Esophagus muscularis mucosa (tissue), 4 donors: Measurements from ENCODE around the gene PRR27. TPM values are rescaled to one million over a fixed set of nuclear protein-coding genes. Genes with fewer than 3 reads are reported as not detected.

Source experiments
- DNase-seq: peaks from one replicate; pipeline ENCODE4 v3.0.0-alpha.2; 2017; ENCODE audit errors: extremely low spot score
- H3K27ac ChIP-seq, 4 donors: fragments of 200-600 bp; sonication (generic); replicated peaks in 1 of 4; 1 replicate in 3 of 4; 2 replicates in 1 of 4; pipeline ENCODE4 v1.5.1; 2016 to 2019; ENCODE audit warnings: mild to moderate bottlenecking in 1 of 4
- H3K27me3 ChIP-seq, 4 donors: fragments of 200-600 bp; sonication (generic); one replicate each; pipeline versions ENCODE4 v1.5.1 to v1.6.0; 2016 to 2019
- H3K36me3 ChIP-seq, 4 donors: fragments of 200-600 bp; sonication (generic); one replicate each; pipeline ENCODE4 v1.5.1; 2016 to 2019
- H3K4me1 ChIP-seq, 4 donors: fragments of 200-600 bp; sonication (generic); one replicate each; pipeline ENCODE4 v1.5.1; 2016 to 2019
- H3K4me3 ChIP-seq, 4 donors: fragments of 200-600 bp; sonication (generic); 1 replicate in 2 of 4; 2 replicates in 2 of 4; pipeline ENCODE4 v1.5.1; 2016 to 2019; ENCODE audit warnings: mild to moderate bottlenecking in 4 of 4, moderate library complexity in 1 of 4
- H3K9me3 ChIP-seq, 4 donors: fragments of 200-600 bp; sonication (generic); 1 replicate in 3 of 4; 2 replicates in 1 of 4; pipeline ENCODE4 v1.5.1; 2016 to 2019
- CTCF ChIP-seq, 3 experiments: fragments of 200-600 bp in 2 of 3; fragments of 450-650 bp in 1 of 3; sonication (generic) in 2 of 3; IDR thresholded peaks; one replicate each; pipeline ENCODE4 v1.5.1; 2017 to 2019; ENCODE audit warnings: antibody characterized with exemption in 3 of 3, mild to moderate bottlenecking in 2 of 3, moderate library complexity in 1 of 3
- EP300 ChIP-seq: sonication (generic); formaldehyde crosslinking; IDR thresholded peaks from one replicate; pipeline ENCODE4 v1.6.1; 2017; ENCODE audit warnings: antibody characterized with exemption
- POLR2A ChIP-seq: fragments of 450-650 bp; IDR thresholded peaks from one replicate; pipeline ENCODE4 v1.6.1; 2017; ENCODE audit warnings: antibody characterized with exemption, moderate library complexity, mild to moderate bottlenecking, low read depth
- POLR2AphosphoS5 ChIP-seq, 2 donors: sonication (generic); formaldehyde crosslinking; IDR thresholded peaks; one replicate each; pipeline ENCODE4 v1.6.1; 2017; ENCODE audit warnings: antibody characterized with exemption in 2 of 2
- WGBS: methylation state at CpG from one replicate; pipeline ENCODE4 v1.1.5; 2018; 5-methylcytosine and 5-hydroxymethylcytosine counted together
- intact Hi-C: fragments of 100-400 bp; cut with DNase I; formaldehyde crosslinking; loops from one replicate; pipeline ENCODE4 v1.15.1; 2023
- total RNA-seq, 4 donors: library from RNA; depleted of rRNA; stranded (reverse); fragments of >200 nt; gene quantifications; one replicate each; pipeline versions ENCODE4 v1.1.0 to v1.2.1, GENCODE V29; 2016

PRR27 gene
- total RNA-seq, 4 donors from 2014 or later = not detected

- Histone ChIP-seq H3K27ac (no peak overlapping the region), H3K27me3 (no peaks in the 10 kb centered on the region), H3K4me3 (no peak overlapping the region), H3K9me3 (no peaks in the 10 kb centered on the region), H3K4me1 (no peaks in the 10 kb centered on the region), H3K36me3 (no peaks in the 10 kb centered on the region)
- DNase-seq = no peak
- 47% methylated on average over 1 of the region's 1 CpG for WGBS
- TF ChIP-seq EP300 = no peak
- no peak for TF ChIP-seq POLR2A
- TF ChIP-seq CTCF (IDR thresholded peaks at IDR 0.05) = no peak
- TF ChIP-seq POLR2AphosphoS5 (IDR thresholded peaks at IDR 0.05) = no peak
- intact Hi-C loops = no loop called here
These were observed 37.6 kb downstream of the PRR27 start for GRCh38 chr4:70191647-70192046.

- no peaks in the 10 kb centered on the region for H3K4me1 ChIP-seq
- 82% methylated on average over 2 of the region's 2 CpGs for WGBS
- DNase-seq = no peak
- TF ChIP-seq EP300 (no peak), POLR2A (no peak), CTCF (IDR thresholded peaks at IDR 0.05) (no peak), POLR2AphosphoS5 (IDR thresholded peaks at IDR 0.05) (no peak)
- no peak overlapping the region for H3K27ac ChIP-seq
- H3K36me3 ChIP-seq = no peaks in the 10 kb centered on the region
- no peaks in the 10 kb centered on the region for H3K27me3 ChIP-seq
- intact Hi-C loops = no loop called here
- no peaks in the 10 kb centered on the region for H3K9me3 ChIP-seq
- H3K4me3 ChIP-seq = no peak overlapping the region
These were observed 38.9 kb downstream of the PRR27 start for GRCh38 chr4:70192895-70193294.

- TF ChIP-seq POLR2AphosphoS5 (IDR thresholded peaks at IDR 0.05) (no peak), CTCF (IDR thresholded peaks at IDR 0.05) (no peak), EP300 (no peak), POLR2A (no peak)
- no peaks in the 10 kb centered on the region for H3K9me3 ChIP-seq
- H3K27ac ChIP-seq = no peak within 1 kb of the TSS
- no peak within 1 kb of the TSS for H3K4me3 ChIP-seq
- intact Hi-C loops = no loop called here
- no peaks in the 10 kb centered on the region for H3K36me3 ChIP-seq
- 89% methylated on average over 1 of the region's 1 CpG for WGBS
- no peaks in the 10 kb centered on the region for H3K27me3 ChIP-seq
- no peak for DNase-seq
- H3K4me1 ChIP-seq = no peaks in the 10 kb centered on the region
These were observed 41.4 kb downstream of the PRR27 start, which contains the start of gene ODAM for GRCh38 chr4:70195425-70195824. Gene ODAM (plus strand): TSS chr4:70195725. CDS start chr4:70196544, 819 bp downstream.

GRCh38 chr4:70196857-70197256, 42.8 kb downstream of the PRR27 start:
- no peaks in the 10 kb centered on the region for H3K27me3 ChIP-seq
- no peaks in the 10 kb centered on the region for H3K4me1 ChIP-seq
- no peak overlapping the region for H3K4me3 ChIP-seq
- H3K27ac ChIP-seq = no peak overlapping the region
- H3K36me3 ChIP-seq = no peaks in the 10 kb centered on the region
- DNase-seq = no peak
- H3K9me3 ChIP-seq = no peaks in the 10 kb centered on the region
- TF ChIP-seq CTCF (IDR thresholded peaks at IDR 0.05) (no peak), POLR2AphosphoS5 (IDR thresholded peaks at IDR 0.05) (no peak), POLR2A (no peak), EP300 (no peak)
- intact Hi-C loops = no loop called here
- WGBS = 77% methylated on average over 2 of the region's 2 CpGs

GRCh38 chr4:70197842-70198241, 43.8 kb downstream of the PRR27 start:
- 70% methylated on average over 2 of the region's 2 CpGs for WGBS
- no peak for DNase-seq
- no peaks in the 10 kb centered on the region for H3K36me3 ChIP-seq
- H3K4me3 ChIP-seq = no peak overlapping the region
- no peak for TF ChIP-seq EP300
- H3K27ac ChIP-seq = no peak overlapping the region
- intact Hi-C loops = no loop called here
- H3K9me3 ChIP-seq = no peaks in the 10 kb centered on the region
- H3K27me3 ChIP-seq = no peaks in the 10 kb centered on the region
- no peaks in the 10 kb centered on the region for H3K4me1 ChIP-seq
